OCI-LY1 (cell line): ENCODE results near the gene TLE7.

ENCODE experiments used
- EZH2 ChIP-seq: fragments of 200-600 bp; sonication (generic), shearing (Covaris generic); IDR thresholded peaks from 2 replicates; pipeline ENCODE4 v1.8.0; 2017; ENCODE audit warnings: borderline replicate concordance, mixed run types, mild to moderate bottlenecking, antibody characterized with exemption, low read length, moderate library complexity, mixed read lengths
- TF ChIP-seq, protein P1 (sequence below): fragments of 200-600 bp; sonication (generic), shearing (Covaris generic); IDR thresholded peaks from 2 replicates; pipeline ENCODE4 v1.5.1; 2017; ENCODE audit warnings: mild to moderate bottlenecking, antibody characterized with exemption, low read length, moderate library complexity, mixed read lengths

DNA sequence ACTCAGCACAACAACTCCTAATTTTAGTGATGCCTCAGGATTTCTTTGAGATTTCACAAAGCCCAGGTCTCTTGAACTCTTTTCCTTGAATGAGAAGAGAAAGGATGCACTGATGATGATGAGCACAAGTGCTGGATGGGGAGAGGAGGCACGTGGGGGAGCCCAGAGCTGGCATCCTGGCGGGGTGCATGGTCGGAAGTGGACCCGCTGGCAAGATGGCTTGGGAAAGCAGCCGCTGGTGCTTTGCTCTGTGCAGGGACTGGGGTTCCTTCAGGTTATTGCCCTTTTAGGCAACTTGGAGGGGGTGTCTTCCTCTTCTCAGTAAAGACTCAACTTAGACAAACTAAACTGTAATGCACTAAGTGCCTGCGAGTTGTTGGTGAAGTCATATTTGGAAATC, 61.0 kb downstream of the TLE7 start:
- TF ChIP-seq, protein P1, sequence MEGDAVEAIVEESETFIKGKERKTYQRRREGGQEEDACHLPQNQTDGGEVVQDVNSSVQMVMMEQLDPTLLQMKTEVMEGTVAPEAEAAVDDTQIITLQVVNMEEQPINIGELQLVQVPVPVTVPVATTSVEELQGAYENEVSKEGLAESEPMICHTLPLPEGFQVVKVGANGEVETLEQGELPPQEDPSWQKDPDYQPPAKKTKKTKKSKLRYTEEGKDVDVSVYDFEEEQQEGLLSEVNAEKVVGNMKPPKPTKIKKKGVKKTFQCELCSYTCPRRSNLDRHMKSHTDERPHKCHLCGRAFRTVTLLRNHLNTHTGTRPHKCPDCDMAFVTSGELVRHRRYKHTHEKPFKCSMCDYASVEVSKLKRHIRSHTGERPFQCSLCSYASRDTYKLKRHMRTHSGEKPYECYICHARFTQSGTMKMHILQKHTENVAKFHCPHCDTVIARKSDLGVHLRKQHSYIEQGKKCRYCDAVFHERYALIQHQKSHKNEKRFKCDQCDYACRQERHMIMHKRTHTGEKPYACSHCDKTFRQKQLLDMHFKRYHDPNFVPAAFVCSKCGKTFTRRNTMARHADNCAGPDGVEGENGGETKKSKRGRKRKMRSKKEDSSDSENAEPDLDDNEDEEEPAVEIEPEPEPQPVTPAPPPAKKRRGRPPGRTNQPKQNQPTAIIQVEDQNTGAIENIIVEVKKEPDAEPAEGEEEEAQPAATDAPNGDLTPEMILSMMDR, result no peak
- TF ChIP-seq EZH2, result no peak
